ENCODE measurements around the gene NET1.
"Not testable (repeated sequence)": the region's sequence is repeated elsewhere in the genome, so short reads cannot be mapped to it uniquely, and the experiment has no call there.

NET1 gene, protein sequence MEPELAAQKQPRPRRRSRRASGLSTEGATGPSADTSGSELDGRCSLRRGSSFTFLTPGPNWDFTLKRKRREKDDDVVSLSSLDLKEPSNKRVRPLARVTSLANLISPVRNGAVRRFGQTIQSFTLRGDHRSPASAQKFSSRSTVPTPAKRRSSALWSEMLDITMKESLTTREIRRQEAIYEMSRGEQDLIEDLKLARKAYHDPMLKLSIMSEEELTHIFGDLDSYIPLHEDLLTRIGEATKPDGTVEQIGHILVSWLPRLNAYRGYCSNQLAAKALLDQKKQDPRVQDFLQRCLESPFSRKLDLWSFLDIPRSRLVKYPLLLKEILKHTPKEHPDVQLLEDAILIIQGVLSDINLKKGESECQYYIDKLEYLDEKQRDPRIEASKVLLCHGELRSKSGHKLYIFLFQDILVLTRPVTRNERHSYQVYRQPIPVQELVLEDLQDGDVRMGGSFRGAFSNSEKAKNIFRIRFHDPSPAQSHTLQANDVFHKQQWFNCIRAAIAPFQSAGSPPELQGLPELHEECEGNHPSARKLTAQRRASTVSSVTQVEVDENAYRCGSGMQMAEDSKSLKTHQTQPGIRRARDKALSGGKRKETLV

DNA sequence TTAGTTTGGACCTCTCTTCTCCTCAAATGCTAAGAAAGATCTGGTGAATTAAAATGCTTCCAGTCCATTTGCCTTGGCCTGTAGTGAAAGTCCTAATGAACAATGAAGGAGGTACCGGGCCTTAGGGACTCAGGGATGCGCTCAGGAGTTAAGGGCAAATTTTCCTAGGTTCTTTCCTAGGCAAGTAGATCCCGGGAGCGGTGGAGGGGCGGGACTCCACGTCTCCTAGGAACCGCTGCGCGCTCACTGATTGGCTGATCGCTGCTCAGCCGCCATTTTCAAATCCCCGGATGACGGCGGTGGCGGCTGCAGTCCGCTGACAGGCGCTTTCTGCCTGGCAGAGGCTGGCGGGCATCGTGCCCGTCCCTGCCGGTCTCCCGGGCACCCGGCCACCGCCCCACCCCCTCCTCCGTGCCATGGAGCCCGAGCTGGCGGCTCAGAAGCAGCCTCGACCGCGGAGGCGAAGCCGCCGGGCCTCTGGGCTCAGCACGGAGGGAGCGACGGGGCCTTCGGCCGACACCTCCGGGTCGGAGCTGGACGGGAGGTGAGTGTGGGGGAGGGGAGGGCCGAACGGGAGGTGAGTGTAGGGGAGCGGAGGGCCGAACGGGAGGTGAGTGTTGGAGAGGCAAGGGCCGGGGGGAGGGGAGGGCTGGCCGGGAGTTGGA is at the start of gene NET1:
NET1 (plus strand) TSS at position 281 of the 665 bp plus-strand sequence; CDS start at position 417, 136 bp downstream.
- no peak for FAIRE-seq

DNA sequence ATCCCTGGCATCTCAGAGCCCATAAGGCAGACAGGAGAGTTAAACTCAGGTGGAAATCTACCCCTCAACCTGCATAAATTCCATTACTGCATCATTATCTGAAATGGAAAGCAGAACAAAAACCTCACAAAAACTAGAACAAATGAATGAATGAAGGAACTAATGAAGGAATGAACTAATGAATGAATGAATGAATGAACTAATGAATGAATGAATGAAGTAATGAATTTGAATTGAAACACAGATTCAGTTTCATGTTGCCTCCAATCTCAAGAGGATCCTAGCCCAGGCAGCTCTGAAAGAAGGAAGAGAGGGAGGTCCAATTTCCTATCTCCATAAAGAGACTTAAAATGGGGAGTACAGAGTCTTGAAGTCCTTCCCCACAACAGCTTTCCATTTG is 49.5 kb upstream of the NET1 start:
- no peak for FAIRE-seq

DNA sequence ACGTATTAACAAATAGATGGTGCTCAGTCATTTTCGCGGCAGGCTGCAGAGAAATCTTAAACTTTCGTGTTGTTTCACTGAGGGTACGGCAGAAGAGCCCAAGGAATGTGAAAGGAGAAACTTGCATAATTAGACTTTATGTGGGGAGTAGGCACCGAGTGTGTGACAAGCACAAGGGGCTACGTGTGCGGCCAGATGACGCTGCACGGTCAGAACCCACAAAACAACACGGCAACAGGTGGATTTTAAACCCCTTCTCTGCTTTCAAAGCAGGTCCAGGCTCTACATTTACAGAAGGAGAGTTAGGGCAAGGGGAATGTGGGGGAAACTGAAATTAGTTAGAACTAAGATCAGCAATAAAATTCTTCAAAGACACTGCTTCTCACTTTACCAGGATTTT is 48.0 kb upstream of the NET1 start:
- FAIRE-seq, result no peak

DNA sequence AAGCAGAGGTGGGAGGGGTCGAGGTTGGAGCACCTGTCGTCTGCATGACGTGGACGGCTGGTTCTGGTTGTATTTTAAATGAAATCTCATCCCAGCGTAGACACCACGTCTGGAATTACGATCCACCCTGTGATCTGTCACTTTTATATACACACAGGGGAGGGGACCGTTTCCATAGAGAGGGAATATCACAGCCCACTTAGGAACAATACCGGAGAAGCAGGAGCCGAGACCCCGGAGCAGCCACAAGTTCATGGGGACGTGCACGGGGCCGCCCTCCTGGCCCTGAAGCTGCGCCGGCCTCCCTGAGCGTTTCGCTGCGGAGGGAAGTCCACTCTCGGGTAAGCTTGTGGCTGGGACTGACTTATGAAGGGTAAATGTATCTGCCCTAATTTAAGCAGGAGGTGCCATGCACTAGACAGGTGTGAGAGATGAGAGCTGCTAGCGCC is 47.4 kb upstream of the NET1 start, which contains the start of gene UCN3:
UCN3 (plus strand) TSS at position 77 of the 449 bp plus-strand sequence. CDS start 8,755 bp downstream, outside the sequence.
- FAIRE-seq, result no peak

DNA sequence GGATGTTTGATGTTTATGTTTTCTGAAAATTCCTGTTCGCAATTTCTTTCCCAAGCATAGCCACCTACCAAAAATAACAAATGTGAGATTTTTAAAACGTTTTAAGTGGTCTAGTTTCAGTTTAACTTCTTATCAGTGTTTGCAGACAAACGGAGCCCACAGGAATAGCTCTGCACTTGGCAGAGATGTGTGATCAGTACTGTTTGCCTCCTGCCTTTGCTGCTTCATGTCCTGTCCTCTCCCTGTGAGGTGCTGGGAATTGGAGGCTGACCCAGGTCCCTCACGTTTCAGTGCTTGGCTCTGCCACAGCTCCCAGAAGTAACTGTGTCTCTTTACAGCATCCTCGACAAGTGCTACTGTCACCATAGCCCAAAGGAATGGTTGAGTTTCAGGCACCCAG is 46.4 kb upstream of the NET1 start:
- FAIRE-seq, result no peak

DNA sequence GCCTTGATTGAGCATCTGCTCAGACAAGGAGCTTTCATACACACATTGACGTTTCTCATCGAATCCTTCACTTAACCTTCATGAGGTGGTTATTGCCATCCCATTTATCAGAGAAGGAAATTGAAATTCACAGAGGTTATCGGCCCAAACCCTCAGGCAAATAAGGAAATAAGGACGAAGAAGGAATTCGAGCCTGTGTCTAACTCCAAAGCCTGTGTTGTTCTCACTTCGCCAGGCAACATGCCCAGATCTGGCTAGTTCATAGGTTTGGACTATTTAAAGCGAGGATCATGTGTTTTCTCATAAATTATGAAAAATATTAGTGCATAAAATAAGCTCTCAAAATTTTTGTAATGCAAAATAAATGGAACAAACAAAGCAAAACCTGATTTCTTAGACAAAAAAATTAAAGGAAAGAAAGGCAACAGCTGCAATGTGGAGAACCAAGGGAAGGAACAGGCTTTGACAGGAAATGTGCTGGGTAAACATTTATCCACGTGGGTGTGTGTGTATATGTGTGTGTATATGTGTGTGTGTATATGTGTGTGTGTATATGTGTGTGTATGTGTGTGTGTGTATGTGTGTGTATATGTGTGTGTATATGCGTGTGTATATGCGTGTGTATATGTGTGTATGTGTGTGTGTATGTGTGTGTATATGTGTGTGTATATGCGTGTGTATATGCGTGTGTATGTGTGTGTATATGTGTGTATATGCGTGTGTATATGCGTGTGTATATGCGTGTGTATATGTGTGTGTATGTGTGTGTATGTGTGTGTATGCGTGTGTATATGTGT is 42.8 kb upstream of the NET1 start:
- FAIRE-seq, result no peak

DNA sequence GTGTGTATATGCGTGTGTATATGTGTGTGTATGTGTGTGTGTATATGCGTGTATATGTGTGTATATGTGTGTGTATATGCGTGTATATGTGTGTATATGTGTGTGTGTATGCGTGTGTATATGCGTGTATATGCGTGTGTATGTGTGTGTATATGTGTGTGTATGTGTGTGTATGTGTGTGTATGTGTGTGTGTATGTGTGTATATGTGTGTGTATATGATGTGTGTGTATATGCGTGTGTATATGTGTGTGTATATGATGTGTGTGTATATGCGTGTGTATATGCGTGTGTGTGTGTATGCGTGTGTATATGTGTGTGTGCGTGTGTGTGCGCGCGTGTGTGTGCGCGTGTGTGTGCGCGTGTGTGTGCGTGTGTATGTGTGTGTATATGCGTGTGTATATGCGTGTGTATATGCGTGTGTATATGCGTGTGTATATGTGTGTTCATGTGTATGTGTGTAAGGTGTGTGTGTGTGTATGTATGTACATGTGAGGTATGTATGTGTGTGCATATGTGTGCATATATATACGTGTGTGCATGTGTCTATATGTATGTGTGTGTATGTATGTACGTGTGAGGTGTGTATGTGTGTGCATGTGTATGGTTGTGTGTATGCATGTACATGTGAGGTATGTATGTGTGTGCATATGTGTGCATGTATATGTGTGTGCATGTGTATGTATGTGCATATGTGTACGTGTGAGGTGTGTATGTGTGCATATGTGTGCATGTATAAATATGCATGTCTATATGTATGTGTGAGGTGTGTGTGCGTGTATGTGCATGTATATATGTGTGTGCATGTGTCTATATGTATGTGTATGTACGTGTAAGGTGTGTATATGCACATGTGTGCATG is 41.6 kb upstream of the NET1 start:
- no peak for FAIRE-seq

DNA sequence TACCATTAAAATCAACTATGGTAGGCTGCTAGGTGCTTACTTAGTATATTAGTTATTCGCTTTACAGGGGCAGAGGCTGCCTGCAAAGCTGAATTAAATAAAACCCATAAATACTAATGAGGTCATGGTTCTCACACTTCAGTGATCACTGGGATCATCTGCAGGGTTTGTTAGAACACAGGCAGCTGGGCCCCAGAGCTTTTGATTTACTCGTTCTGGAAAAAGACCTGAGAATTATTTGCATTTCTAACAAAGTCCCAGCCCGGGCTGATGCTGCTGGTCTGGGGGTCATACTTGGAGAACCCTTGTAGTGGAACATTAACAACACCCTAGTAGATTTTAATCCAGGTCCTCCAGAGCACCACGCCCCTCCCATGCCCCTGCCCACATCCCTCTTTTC is 39.0 kb upstream of the NET1 start:
- no peak for FAIRE-seq

DNA sequence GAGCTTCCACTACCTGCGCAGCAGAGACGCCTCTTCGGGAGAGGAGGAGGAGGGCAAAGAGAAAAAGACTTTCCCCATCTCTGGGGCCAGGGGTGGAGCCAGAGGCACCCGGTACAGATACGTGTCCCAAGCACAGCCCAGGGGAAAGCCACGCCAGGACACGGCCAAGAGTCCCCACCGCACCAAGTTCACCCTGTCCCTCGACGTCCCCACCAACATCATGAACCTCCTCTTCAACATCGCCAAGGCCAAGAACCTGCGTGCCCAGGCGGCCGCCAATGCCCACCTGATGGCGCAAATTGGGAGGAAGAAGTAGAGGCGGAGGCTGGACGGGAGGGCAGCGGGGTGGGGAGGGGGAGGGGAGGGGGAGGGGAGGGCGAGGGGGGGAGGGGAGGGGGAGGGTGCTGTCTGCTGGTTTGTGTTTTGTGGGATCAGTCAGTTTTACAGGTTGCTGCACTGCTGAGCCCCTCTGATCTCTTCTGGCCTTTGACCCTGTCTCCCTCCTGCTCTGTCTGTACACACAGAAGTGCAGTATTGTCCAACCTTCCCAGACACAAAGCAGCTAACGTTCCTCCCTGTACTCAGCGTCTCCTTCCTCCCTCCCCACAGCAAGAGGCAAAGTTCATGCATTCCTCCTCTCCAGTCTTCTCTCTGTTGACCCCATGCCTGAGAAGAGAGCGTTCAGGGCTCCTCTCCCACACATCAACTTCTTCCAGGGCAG is 38.3 kb upstream of the NET1 start:
- FAIRE-seq, result no peak

DNA sequence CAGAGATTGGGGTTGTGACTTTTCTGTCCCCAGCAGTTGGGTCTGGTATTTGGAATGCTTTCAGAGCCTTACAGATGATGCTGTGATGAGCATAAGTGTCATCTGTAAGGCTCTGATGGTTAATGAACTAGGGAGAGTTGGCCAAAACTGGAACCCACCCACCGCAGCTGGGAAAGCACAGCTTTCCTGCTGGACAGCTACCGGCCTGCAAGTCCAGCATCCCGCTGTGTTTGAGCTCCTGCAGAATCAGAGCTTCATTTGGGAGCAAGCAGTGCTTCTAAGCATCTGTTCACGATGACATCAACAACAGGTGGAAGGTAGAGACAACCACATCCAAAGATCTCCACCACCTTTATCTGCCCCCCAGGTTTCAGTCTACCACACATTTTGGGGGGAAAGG is 35.9 kb upstream of the NET1 start:
- no peak for FAIRE-seq

DNA sequence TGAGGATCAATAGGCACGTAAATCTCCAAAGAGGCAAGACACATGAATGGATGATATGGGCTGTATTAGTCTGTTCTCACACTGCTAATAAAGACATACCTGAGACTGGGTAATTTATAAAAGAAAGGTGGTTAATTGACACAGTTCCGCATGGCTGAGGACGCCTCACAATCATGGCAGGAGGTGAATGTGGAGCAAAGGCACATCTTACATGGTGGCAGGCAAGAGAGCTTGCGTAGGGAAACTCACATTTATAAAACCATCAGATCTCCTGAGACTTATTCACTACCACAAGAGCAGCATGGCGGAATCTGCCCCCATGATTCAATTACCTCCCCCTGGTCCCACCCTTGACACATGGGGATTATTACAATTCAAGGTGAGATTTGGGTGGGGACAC is 33.2 kb upstream of the NET1 start:
- not testable (repeated sequence) for FAIRE-seq

DNA sequence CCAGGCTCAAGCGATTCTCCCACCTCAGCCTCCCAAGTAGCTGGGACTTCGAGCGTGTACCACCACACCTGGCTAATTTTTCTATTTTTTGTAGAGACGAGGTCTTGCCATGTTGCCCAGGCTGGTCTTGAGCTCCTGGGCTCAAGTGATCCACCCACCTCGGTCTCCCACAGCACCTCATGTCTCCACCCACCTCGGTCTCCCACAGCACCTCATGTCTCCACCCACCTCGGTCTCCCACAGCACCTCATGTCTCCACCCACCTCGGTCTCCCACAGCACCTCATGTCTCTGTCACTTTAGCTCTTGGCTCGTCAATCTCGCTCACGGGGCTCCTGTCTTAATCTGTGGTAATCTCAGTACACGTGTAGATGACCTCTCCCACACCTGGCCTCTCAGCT is 32.0 kb upstream of the NET1 start:
- FAIRE-seq, result not testable (repeated sequence)

DNA sequence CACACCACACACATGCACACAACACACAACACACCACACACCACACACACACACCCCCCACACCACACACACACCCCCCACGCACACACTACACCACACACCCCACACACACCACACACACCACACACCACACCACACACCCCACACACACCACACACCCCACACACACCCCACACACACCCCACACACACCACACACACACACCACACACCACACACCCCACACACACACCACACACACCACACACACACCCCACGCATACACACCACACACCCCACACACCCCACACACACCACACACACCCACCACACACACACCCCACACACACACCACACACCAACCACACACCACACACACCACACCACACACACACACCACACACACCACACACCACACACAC is 31.2 kb upstream of the NET1 start:
- no peak for FAIRE-seq

DNA sequence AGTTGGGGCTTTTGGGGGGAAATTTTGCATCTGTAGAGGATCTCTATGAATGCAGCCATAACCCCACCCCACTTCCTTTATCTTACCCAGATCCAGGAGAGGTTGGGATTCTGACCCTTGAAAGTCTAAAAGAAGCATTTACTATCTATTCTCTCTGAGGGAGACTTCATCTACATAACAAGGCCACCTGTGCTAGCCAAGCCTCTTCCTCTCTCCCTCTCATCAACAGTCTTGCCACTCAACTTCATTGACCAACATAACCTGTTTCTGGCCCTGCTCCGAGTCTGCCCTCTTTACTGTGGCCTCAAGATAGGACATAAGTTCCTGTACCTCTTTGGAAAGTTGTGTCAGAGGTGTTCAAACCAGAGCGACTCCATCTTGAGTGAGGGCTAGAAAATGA is 27.1 kb upstream of the NET1 start:
- no peak for FAIRE-seq

DNA sequence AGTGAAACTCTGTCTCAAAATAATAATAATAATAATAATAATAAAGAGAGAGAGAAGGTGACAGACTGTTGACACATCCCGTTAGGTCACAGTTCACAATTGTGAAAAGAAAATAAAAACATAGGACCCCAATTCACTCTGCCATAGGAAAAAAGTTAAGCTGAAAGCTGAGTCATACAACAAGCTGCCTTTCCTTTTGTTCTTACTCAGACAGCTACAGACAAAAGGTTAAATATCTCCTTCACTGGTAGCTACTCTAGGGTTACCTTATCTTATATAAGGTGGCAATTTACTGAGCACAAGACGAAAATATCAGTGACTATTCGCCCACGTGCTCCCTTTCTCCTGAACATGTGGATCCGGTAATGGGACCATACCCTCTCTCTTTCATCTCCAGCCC is 25.2 kb upstream of the NET1 start:
- FAIRE-seq, result no peak

DNA sequence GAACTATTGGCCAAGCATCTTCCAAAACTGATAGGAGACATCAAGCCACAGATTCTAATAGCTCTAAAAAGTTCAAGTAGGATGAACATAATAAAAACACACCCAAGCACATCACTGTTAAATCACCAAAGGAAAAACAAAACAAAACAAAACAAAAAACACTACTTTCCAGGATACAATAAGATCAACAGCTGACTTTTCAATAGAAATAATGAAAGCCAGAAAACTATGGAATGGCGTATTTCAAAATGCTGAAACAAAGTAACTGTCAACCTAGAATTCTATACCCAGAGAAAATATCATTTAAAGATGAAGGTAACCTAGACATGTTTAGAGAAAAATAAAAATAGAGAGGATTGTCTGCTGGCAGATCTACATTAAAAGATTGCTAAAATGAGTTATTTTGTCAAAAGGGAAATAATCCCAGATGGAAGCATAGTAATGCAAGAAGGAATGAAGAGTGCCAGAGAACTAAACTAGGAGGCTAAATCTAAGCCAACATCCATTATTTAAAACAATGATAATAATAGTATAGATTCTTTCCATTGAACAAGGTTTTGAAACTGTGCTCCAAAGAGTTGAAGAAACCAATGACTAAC is 21.7 kb upstream of the NET1 start:
- FAIRE-seq, result no peak

DNA sequence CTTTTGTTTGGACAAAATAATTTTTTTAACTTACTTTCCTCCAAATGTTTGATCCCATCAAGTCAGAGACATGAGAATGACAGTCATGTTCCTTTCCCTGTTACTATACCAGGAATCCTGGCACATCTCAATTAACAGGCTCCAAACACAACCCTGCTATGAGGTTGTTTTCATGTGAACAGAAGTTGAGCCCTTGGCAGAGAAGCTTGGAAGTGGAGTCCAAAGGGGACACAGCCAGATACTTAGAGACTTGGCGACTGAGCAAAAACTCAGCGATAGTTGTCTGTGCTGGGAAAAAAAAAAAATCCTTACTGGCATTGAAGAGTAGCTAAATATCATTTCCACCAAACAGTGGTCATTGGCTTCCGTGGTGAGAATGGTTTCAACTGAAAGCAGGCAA is 20.6 kb upstream of the NET1 start:
- no peak for FAIRE-seq

DNA sequence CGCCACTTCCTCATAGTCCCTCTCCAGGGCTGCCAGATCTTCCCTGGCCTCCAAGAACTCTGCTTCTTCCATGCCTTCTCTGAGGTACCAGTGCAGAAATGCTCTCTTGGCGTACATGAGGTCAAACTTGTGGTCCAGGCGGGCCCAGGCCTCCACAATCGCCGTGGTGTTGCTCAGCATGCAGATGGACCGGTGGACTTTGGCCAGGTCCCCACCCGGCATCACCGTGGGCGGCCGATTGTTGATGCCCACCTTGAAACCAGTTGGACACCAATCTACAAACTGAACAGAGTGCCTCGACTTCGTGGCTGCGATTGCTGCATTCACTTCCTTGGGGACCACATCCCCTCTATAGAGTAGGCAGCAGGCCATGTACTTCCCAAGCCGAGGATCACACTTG is 18.8 kb upstream of the NET1 start:
- no peak for FAIRE-seq

DNA sequence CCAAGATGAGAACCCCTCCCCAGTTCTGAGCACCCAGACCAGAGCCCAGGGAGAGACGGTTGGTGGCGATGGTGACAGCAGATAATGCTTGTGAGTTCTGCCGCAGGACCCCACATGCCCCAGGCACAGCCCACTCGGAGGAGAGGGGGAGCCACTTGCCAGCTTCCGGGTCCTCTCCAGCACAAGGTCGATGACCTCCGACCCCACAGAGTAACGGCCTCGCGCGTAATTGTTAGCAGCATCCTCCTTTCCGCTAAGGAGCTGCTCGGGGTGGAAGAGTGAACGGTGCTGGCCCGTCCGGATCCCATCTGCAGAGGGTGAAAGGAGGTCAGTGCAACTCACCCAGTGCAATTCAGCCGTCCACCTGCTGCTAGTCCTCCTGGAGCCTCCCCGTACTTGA is 17.2 kb upstream of the NET1 start:
- no peak for FAIRE-seq

DNA sequence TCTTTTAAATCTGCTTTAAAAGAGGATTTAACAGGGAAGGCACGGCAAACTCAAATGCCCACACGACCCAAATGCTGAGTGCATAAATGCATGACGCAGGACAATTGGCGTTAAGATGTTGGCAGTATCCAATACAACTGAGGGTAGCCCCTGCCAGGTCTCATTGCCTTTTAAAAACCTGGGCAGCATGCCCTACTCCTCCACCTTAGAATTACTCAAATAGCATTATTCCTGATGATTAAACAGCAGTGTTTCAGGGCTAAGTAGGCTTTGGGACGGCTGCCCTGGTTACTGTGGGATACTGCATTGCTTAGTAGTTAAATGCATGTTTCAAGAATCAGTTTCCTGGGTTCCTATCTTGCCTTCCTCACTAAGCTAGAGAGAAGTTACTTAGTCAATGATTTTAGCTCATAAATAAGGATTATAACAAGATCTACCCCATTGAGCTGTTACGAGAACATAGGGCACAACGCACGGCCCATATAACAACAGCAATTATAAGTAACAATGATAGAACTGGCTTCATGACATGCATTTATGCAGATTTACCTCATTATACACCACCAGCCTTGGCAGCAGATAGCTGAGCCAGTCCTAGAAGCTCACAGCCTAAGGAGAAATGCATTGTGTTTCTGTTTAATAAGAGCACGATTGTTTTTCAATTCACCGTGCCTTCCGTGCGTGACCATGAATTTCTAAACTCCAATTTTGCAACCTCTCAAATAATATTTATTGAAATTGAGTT is 15.6 kb upstream of the NET1 start:
- FAIRE-seq, result no peak
